ENCODE results near the gene CYBC1. TPM values are rescaled to one million over a fixed set of nuclear protein-coding genes. Genes with fewer than 3 reads are reported as not detected.

The CYBC1 gene
- total and polyA plus RNA-seq, 2 of the 8 experiments (the other 6 are each of a cell fraction or from before 2014, with no cell fraction given), result 74.6 to 81.4 TPM

DNA sequence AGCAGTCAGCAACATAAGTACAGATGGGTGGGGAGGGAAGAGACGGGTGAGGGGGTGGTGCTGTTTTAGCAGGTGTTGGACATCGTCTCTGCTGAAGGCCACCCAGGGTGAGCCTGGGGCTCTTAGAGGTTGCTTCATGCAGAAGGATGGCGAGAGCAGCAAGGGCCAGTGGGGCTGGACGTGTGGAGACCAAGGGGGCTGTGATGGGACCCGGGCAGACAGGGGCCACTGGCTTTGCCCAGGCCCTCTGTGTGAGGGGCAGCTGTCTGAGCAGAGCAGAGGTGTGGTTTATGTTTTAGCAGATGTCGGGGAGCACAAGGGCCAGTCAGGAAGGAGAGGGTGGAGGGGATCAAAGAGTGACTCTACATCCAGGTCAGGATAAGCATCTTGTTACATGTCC is 12.8 kb upstream of the CYBC1 start:
- Histone ChIP-seq H3K56ac (replicated peaks; ENCODE audit: insufficient read length, low read depth, low read length) (no peak overlapping the region), H3K4me1 (replicated peaks in 1 of 4; ENCODE audit: control insufficient read depth in 3 of 4, insufficient read depth in 4 of 4, low read length in 3 of 4) (peaks cover 0 to 3% (median under 1%) of the 10 kb centered on the region in 4 experiments; a peak in 2 of 7 replicates), H2AK5ac (ENCODE audit: low read depth, low read length) (no peak overlapping the region), H2BK120ac (replicated peaks; ENCODE audit: low read depth, low read length) (no peak overlapping the region), H2BK20ac (ENCODE audit: low read length) (no peak overlapping the region), H3K14ac (ENCODE audit: insufficient read length) (no peak overlapping the region), H3K79me1 (ENCODE audit: low read depth, low read length) (0 out of 2 replicates have a peak, but pooled peaks cover 4% of the 10 kb centered on the region), H3K23me2 (ENCODE audit: low read depth, low read length) (peaks cover 2% of the 10 kb centered on the region; the same call in 1 of the 2 replicates), H3K4me3 (ENCODE audit: extremely low read depth in 1 of 4, insufficient read depth in 2 of 4, low read depth in 3 of 4, low read length in 4 of 4) (no peak overlapping the region), H2BK15ac (ENCODE audit: low read length) (no peak overlapping the region), H2AFZ (ENCODE audit: low read length) (no peak overlapping the region), H4K8ac (ENCODE audit: extremely low read depth, insufficient read depth, low read length) (no peak overlapping the region), H4K5ac (ENCODE audit: insufficient read length, low read depth, low read length) (no peak overlapping the region), H3K18ac (ENCODE audit: extremely low read depth, low read length) (no peak overlapping the region), H2BK12ac (ENCODE audit: low read depth, low read length) (no peak overlapping the region), H3K27me3 (replicated peaks in 1 of 4; ENCODE audit: control insufficient read depth in 3 of 4, extremely low read depth in 1 of 4, insufficient read depth in 3 of 4, low read length in 3 of 4) (no peaks in the 10 kb centered on the region), H3K27ac (ENCODE audit: low read depth, low read length) (no peak overlapping the region), H3K9ac (replicated peaks in 1 of 4; ENCODE audit: extremely low read depth in 1 of 4, low read depth in 3 of 4, low read length in 3 of 4) (no peak overlapping the region), H3K4me2 (ENCODE audit: insufficient read depth in 1 of 2, low read depth in 2 of 2, low read length in 2 of 2) (no peak overlapping the region), H3K23ac (ENCODE audit: insufficient read length) (no peak overlapping the region), H3K36me3 (ENCODE audit: control insufficient read depth in 2 of 4, insufficient read depth in 4 of 4, low read length in 3 of 4) (peaks cover 21 to 33% (median 26%) of the 10 kb centered on the region in 4 experiments), H4K20me1 (replicated peaks in 1 of 2; ENCODE audit: control insufficient read depth in 1 of 2, insufficient read depth in 2 of 2, low read length in 2 of 2) (peaks cover 3 to 16% of the 10 kb centered on the region in 2 experiments), H2BK5ac (ENCODE audit: low read depth, low read length) (no peak overlapping the region), H3K9me3 (ENCODE audit: insufficient read depth in 2 of 2, low read depth in 1 of 2, low read length in 1 of 2) (no peaks in the 10 kb centered on the region), H3K79me2 (ENCODE audit: control insufficient read depth in 1 of 2, insufficient read depth in 2 of 2, low read length in 2 of 2) (peaks cover 0 to 3% of the 10 kb centered on the region in 2 experiments; a peak in 1 of 4 replicates), H4K91ac (replicated peaks; ENCODE audit: insufficient read length, low read length) (no peak overlapping the region), H3K4ac (replicated peaks; ENCODE audit: insufficient read length, low read depth, low read length) (no peak overlapping the region)
- DNase-seq (ENCODE audit: low read depth in 1 of 2, low spot score in 2 of 2) (no peak), FAIRE-seq (no peak)
- POLR2A ChIA-PET (ENCODE audit: partially characterized antibody), result no interaction called here
- CTCF ChIA-PET (ENCODE audit: partially characterized antibody), result interaction anchor here (1.6 to 2.5 kb wide), 2 partner anchors 10 to 18 kb away, joined by 5 to 8 read pairs; no protein-coding TSS in a partner anchor
- WGBS, 2 experiments (ENCODE audit: extremely low coverage in 1 of 2, insufficient coverage in 1 of 2, insufficient read length in 1 of 2, insufficient replicate concordance in 2 of 2, low coverage in 1 of 2, low lambda C conversion rate in 2 of 2, missing lambda C conversion rate in 1 of 2), result 93% methylated on average over 6 of the region's 6 CpGs; no CpG with 5 or more reads in 1 of the 2 experiments
- TF ChIP-seq HDAC6 (IDR thresholded peaks at IDR 0.05; ENCODE audit: low read depth, low read length), result no peak
- TF ChIP-seq KDM4A (IDR thresholded peaks at IDR 0.05; ENCODE audit: low read depth, low read length, severe bottlenecking), result no peak
- TF ChIP-seq RXRA (IDR thresholded peaks at IDR 0.05; ENCODE audit: insufficient read depth, low read depth, low read length), result no peak
- TF ChIP-seq SIN3A (conservative IDR thresholded peaks at IDR 0.05 in 1 of 2, IDR thresholded peaks at IDR 0.05 in 1 of 2; ENCODE audit: low read depth in 1 of 2, low read length in 2 of 2), result no peak
- TF ChIP-seq, protein P1, sequence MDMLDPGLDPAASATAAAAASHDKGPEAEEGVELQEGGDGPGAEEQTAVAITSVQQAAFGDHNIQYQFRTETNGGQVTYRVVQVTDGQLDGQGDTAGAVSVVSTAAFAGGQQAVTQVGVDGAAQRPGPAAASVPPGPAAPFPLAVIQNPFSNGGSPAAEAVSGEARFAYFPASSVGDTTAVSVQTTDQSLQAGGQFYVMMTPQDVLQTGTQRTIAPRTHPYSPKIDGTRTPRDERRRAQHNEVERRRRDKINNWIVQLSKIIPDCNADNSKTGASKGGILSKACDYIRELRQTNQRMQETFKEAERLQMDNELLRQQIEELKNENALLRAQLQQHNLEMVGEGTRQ (IDR thresholded peaks at IDR 0.05; ENCODE audit: low read length), result no peak
- no peak for TF ChIP-seq CREB1 (IDR thresholded peaks at IDR 0.05)
- TF ChIP-seq TBP (IDR thresholded peaks at IDR 0.05; ENCODE audit: low read depth, low read length), result no peak
- TF ChIP-seq TEAD4 (IDR thresholded peaks at IDR 0.05; ENCODE audit: low read depth, low read length), result no peak
- TF ChIP-seq MAFK (IDR thresholded peaks at IDR 0.05; ENCODE audit: low read depth, low read length), result no peak
- no peak for TF ChIP-seq SAP30 (IDR thresholded peaks at IDR 0.05; ENCODE audit: insufficient read depth, insufficient replicate concordance, low read length)
- no peak for TF ChIP-seq TCF12 (IDR thresholded peaks at IDR 0.05; ENCODE audit: low read depth, low read length)
- no peak for TF ChIP-seq HDAC2 (IDR thresholded peaks at IDR 0.05; ENCODE audit: borderline replicate concordance in 1 of 2, low read depth in 2 of 2, low read length in 2 of 2)
- no peak for TF ChIP-seq SP4 (IDR thresholded peaks at IDR 0.05; ENCODE audit: low read length)

Data from H1 (cell line).